K562 (cell line): ENCODE results near the gene DGCR2. TPM values are rescaled to one million over a fixed set of nuclear protein-coding genes. Genes with fewer than 3 reads are reported as not detected.
A peak's percentile ranks its signal among the peaks of the same experiment; 100 is the strongest.

Experiments used
- ATAC-seq: fragments of 200-7000 bp; cut with Tn5 transposase; 3 replicates; pipeline ENCODE4 v1.9.1; 2020; ENCODE audit warnings: moderate library complexity
- BruUV-seq: library from RNA; stranded (reverse); fragments of 400-500 nt; replicated peaks from 2 replicates; lab custom pipeline; 2021; lab: Mats Ljungman, UMichigan
- CTCF ChIA-PET: fragments of 300-600 bp; formaldehyde crosslinking; extraction: SDS; loops from one replicate; lab custom pipeline; 2021; ENCODE audit warnings: low intra/inter-chr PET ratio; lab: Yijun Ruan, JAX
- POLR2A ChIA-PET: fragments of 300-600, 350-650 bp; sonication (Branson Sonifier 250); formaldehyde crosslinking; extraction: SDS; loops from one replicate; lab custom pipeline; 2021; ENCODE audit warnings: antibody characterized with exemption, inconsistent platforms; lab: Yijun Ruan, JAX
- DNase-seq, 4 experiments: peaks; one replicate each; pipeline versions ENCODE4 v3.0.0 to v3.0.0-alpha.2; 2011 to 2018; ENCODE audit warnings: low spot score in 3 of 4, mixed read lengths in 3 of 4; ENCODE audit errors: extremely low read depth in 1 of 4
- FAIRE-seq: peaks from 2 replicates; lab custom pipeline; 2011; peaks lifted over from hg19 to GRCh38; lab: Jason Lieb, UNC
- H2AFZ ChIP-seq: 2 replicates; pipeline ENCODE4 v1.6.0; 2011; ENCODE audit warnings: low read depth, low read length, control low read depth, inconsistent platforms
- H3K27ac ChIP-seq: fragments of 200-600 bp; 3 replicates; pipeline ENCODE4 v1.8.0; 2011; ENCODE audit warnings: low read depth, mild to moderate bottlenecking, control low read depth, inconsistent platforms, low read length, moderate library complexity, mixed read lengths; ENCODE audit errors: extremely low read depth
- H3K27me3 ChIP-seq, 2 experiments: fragments of 300-600 bp in 1 of 2; 2 replicates in 1 of 2; 3 replicates in 1 of 2; pipeline versions ENCODE4 v1.6.0 to v1.8.0; 2011; ENCODE audit warnings: inconsistent platforms in 2 of 2, low read length in 2 of 2, mild to moderate bottlenecking in 1 of 2, mixed read lengths in 1 of 2, moderate library complexity in 1 of 2; ENCODE audit not compliant: control insufficient read depth in 2 of 2, insufficient read depth in 2 of 2
- H3K36me3 ChIP-seq: fragments of 300-600 bp; 3 replicates; pipeline ENCODE4 v1.8.0; 2011; ENCODE audit warnings: mild to moderate bottlenecking, low read length, inconsistent platforms; ENCODE audit not compliant: control insufficient read depth, insufficient read depth
- H3K4me1 ChIP-seq, 2 experiments: fragments of 200-600 bp in 1 of 2; replicated peaks in 1 of 2; 2 replicates in 1 of 2; 3 replicates in 1 of 2; pipeline versions ENCODE4 v1.5.1 to v1.8.0; 2011; ENCODE audit warnings: inconsistent platforms in 2 of 2, low read length in 2 of 2, mild to moderate bottlenecking in 1 of 2, mixed read lengths in 1 of 2, moderate library complexity in 1 of 2; ENCODE audit not compliant: control insufficient read depth in 2 of 2, insufficient read depth in 2 of 2
- H3K4me2 ChIP-seq: 2 replicates; pipeline ENCODE4 v1.6.1; 2011; ENCODE audit warnings: low read length, control low read depth, inconsistent platforms, mixed read lengths; ENCODE audit not compliant: insufficient read depth
- H3K4me3 ChIP-seq: fragments of 200-600 bp; sonication (generic), shearing (Covaris generic); 2 replicates; pipeline ENCODE4 v1.5.1; 2016; ENCODE audit warnings: control low read depth, inconsistent platforms
- H3K79me2 ChIP-seq: fragments of 200-600 bp; 3 replicates; pipeline ENCODE4 v1.8.0; 2011; ENCODE audit warnings: low read length, inconsistent platforms; ENCODE audit not compliant: control insufficient read depth, insufficient read depth
- H3K9ac ChIP-seq, 2 experiments: 2 replicates each; pipeline versions ENCODE4 v1.6.0 to v1.6.1; 2011; ENCODE audit warnings: low read depth in 2 of 2, low read length in 2 of 2, control low read depth in 1 of 2, inconsistent platforms in 1 of 2, mild to moderate bottlenecking in 1 of 2, mixed read lengths in 1 of 2; ENCODE audit not compliant: insufficient read depth in 1 of 2
- H3K9me1 ChIP-seq: one replicate; pipeline ENCODE4 v1.6.0; 2011; ENCODE audit warnings: inconsistent platforms, mild to moderate bottlenecking, low read length, moderate library complexity; ENCODE audit not compliant: control insufficient read depth, insufficient read depth
- H3K9me3 ChIP-seq: replicated peaks from 2 replicates; pipeline ENCODE4 v1.5.1; 2011; ENCODE audit warnings: low read depth, low read length, inconsistent platforms; ENCODE audit not compliant: control insufficient read depth, insufficient read depth
- H4K20me1 ChIP-seq: replicated peaks from 2 replicates; pipeline ENCODE4 v1.6.1; 2011; ENCODE audit warnings: low read length, inconsistent platforms, mixed read lengths; ENCODE audit not compliant: control insufficient read depth, insufficient read depth
- BHLHE40 ChIP-seq: IDR thresholded peaks from 2 replicates; pipeline ENCODE4 v1.6.1; 2011; ENCODE audit warnings: low read length, improper control_type of control experiment
- MEF2D ChIP-seq: conservative IDR thresholded peaks from 2 replicates; pipeline ENCODE4 v1.6.1; 2016; ENCODE audit warnings: low read depth, missing genetic modification characterization, missing compliant biosample characterization
- SMAD4 ChIP-seq: fragments of 250-450 bp; sonication (Bioruptor Pico); conservative IDR thresholded peaks from 2 replicates; pipeline ENCODE4 v1.8.0; 2021; ENCODE audit warnings: inconsistent platforms, mild to moderate bottlenecking, moderate library complexity
- SNIP1 ChIP-seq: fragments of 450-650 bp; IDR thresholded peaks from 2 replicates; pipeline ENCODE4 v1.7.1; 2017; ENCODE audit warnings: low read depth, mild to moderate bottlenecking
- ZBTB11 ChIP-seq, 3 experiments: fragments of 200-800 bp in 1 of 3; fragments of 250-450 bp in 1 of 3; fragments of 450-650 bp in 1 of 3; sonication (Bioruptor Pico) in 1 of 3; sonication (Bioruptor generic) in 1 of 3; formaldehyde crosslinking in 1 of 3; IDR thresholded peaks; 2 replicates each; pipeline versions ENCODE4 v1.6.1 to v1.8.0; 2016 to 2022; ENCODE audit warnings: mild to moderate bottlenecking in 2 of 3, missing genetic modification characterization in 2 of 3, missing compliant biosample characterization in 1 of 3, moderate library complexity in 1 of 3
- ZNF583 ChIP-seq: fragments of 250-450 bp; sonication (Bioruptor Pico); IDR thresholded peaks from 2 replicates; pipeline ENCODE4 v1.4.0; 2020
- ZNF592 ChIP-seq: fragments of 450-650 bp; IDR thresholded peaks from 2 replicates; pipeline ENCODE4 v1.6.1; 2017; ENCODE audit warnings: antibody characterized with exemption, mild to moderate bottlenecking
- ZNF785 ChIP-seq: fragments of 250-450 bp; sonication (Bioruptor Pico); IDR thresholded peaks from 2 replicates; pipeline ENCODE4 v1.4.0; 2020; ENCODE audit warnings: mild to moderate bottlenecking
- WGBS: fragments of 100-300 bp; shearing (Covaris generic); methylation state at CpG from one replicate; pipeline ENCODE4 v1.1.6; 2016; ENCODE audit warnings: low coverage, mixed read lengths; ENCODE audit not compliant: insufficient coverage; ENCODE audit errors: missing lambda C conversion rate; 5-methylcytosine and 5-hydroxymethylcytosine counted together
- in situ Hi-C: fragments of 300-500 bp; cut with MboI; formaldehyde crosslinking; loops from 4 replicates; pipeline ENCODE4 v1.15.0; 2018; ENCODE audit warnings: inconsistent platforms, mixed read lengths
- intact Hi-C: fragments of 100-400 bp; cut with micrococcal nuclease; formaldehyde crosslinking; loops from 2 replicates; pipeline ENCODE4 v1.14.2; 2022
- polyA plus RNA-seq, 8 experiments: library from polyadenylated mRNA; depleted of rRNA in 4 of 8; stranded (reverse) in 5 of 8; unstranded in 3 of 8; fragments of >200 nt; fragmentation: Nextera tagmentation in 2 of 8; fragmentation: Illumina TruSeq in 1 of 8; extraction: Ambion mirVana in 2 of 8; extraction: Trizol in 1 of 8; gene quantifications; 2 replicates each; pipeline versions ENCODE4 v1.2.1 to v1.2.3, GENCODE V29; 2011 to 2014; ENCODE audit warnings: inconsistent platforms in 1 of 8, missing spikeins in 1 of 8
- total RNA-seq, 7 experiments: library from RNA; depleted of rRNA in 6 of 7; stranded (reverse); fragments of >200 nt in 6 of 7; fragmentation: Illumina TruSeq in 2 of 7; extraction: Trizol in 2 of 7; gene quantifications; 2 replicates each; pipeline versions ENCODE4 v1.2.1 to v1.2.3, GENCODE V29; 2011 to 2021; ENCODE audit warnings: low replicate concordance in 1 of 7
- TF ChIP-seq, protein P1 (sequence below): sonication (generic); formaldehyde crosslinking; IDR thresholded peaks from 2 replicates; pipeline ENCODE4 v1.8.1; 2022; ENCODE audit warnings: missing genetic modification reagents

Gene DGCR2
- total and polyA plus RNA-seq, 9 of the 15 experiments (the other 6 are each of a cell fraction or from before 2014, with no cell fraction given), result 0.69 to 101 (median 56.4) TPM

DNA sequence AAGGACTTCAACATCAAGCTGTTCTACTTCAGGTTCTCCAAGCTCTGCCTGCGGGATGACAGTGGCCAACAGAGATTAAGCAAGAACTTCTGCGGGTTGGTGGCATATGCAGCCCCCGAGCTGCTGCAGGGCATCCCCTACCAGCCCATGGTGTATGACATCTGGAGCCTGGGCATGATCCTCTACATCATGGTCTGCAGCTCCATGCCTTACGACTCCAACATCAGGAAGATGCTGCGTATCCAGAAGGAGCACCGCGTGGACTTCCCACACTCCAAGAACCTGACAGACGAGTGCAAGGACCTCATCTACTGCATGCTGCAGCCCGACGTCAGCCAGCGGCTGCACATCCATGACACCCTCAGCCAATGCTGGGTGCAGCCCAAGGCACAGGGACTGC lies 2.8 kb upstream of the DGCR2 start (continued):
- TF ChIP-seq ZBTB11 (CRISPR knock-in tag; IDR thresholded peaks at IDR 0.05), result no peak

DNA sequence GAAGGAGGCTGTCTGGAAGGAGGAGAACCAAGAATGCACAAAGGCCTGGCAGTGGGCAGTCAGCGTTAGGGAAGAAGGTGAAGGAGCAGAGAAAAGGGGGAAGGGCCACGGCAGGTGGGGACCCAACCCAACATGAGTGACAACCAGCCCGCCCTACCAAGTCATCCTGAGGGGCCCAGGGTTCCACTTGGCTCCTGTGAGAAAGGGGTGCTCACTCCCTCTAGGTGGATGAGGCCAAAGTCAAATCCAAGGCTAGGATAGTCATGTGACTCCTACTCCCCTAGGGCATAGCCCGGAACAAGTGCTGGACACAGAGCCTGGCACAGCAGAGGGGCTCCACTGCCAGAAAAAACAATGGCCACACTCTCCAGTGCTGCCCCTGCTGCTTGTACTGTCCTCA lies 2.2 kb upstream of the DGCR2 start:
- no peak for ATAC-seq
- H3K9ac ChIP-seq, result peak overlapping the region in 1 of 2 experiments; percentile 8; a peak in 1 of 4 replicates
- no peak for FAIRE-seq
- H3K36me3 ChIP-seq, result peaks cover 11% of the 10 kb centered on the region
- H4K20me1 ChIP-seq, result peaks cover 32% of the 10 kb centered on the region
- H3K4me2 ChIP-seq, result no peak overlapping the region
- peaks cover 3% of the 10 kb centered on the region for H3K9me1 ChIP-seq
- intact Hi-C loops (loop anchor here (5.0 to 10.0 kb wide), 3 partner anchors 308 to 500 kb away; partner anchors contain the start of genes CDC45, HIRA, MRPL40 and UFD1), in situ Hi-C loops (no loop called here)
- no peak overlapping the region for H3K27ac ChIP-seq
- H3K4me1 ChIP-seq, result peaks cover 25 to 51% of the 10 kb centered on the region in 2 experiments
- CTCF ChIA-PET, result no interaction called here
- H3K4me3 ChIP-seq, result no peak overlapping the region
- 49% methylated on average over 4 of the region's 4 CpGs for WGBS
- BruUV-seq, result no TSS peak
- no peak for DNase-seq
- POLR2A ChIA-PET, result interaction anchor here (0.5 to 5.0 kb wide), 9 partner anchors 8 to 49 kb away, joined by 3 to 44 read pairs (median 12); partner anchors contain the start of gene ESS2
- H3K79me2 ChIP-seq, result peaks cover 29% of the 10 kb centered on the region
- no peak overlapping the region for H2AFZ ChIP-seq
- H3K9me3 ChIP-seq, result no peaks in the 10 kb centered on the region
- H3K27me3 ChIP-seq, result peaks cover 18 to 30% of the 10 kb centered on the region in 2 experiments; a peak in 4 of 5 replicates
- TF ChIP-seq, protein P1, sequence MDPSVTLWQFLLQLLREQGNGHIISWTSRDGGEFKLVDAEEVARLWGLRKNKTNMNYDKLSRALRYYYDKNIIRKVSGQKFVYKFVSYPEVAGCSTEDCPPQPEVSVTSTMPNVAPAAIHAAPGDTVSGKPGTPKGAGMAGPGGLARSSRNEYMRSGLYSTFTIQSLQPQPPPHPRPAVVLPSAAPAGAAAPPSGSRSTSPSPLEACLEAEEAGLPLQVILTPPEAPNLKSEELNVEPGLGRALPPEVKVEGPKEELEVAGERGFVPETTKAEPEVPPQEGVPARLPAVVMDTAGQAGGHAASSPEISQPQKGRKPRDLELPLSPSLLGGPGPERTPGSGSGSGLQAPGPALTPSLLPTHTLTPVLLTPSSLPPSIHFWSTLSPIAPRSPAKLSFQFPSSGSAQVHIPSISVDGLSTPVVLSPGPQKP (CRISPR knock-in tag), result no peak
- TF ChIP-seq MEF2D (no peak), ZNF592 (no peak), SMAD4 (CRISPR knock-in tag) (no peak), BHLHE40 (0 out of 2 replicates have a peak, but pooled peaks have one; percentile 38), ZNF785 (CRISPR knock-in tag) (no peak), ZNF583 (no peak), SNIP1 (no peak)
